Measurements from ENCODE around the gene NCL.

The NCL gene, protein sequence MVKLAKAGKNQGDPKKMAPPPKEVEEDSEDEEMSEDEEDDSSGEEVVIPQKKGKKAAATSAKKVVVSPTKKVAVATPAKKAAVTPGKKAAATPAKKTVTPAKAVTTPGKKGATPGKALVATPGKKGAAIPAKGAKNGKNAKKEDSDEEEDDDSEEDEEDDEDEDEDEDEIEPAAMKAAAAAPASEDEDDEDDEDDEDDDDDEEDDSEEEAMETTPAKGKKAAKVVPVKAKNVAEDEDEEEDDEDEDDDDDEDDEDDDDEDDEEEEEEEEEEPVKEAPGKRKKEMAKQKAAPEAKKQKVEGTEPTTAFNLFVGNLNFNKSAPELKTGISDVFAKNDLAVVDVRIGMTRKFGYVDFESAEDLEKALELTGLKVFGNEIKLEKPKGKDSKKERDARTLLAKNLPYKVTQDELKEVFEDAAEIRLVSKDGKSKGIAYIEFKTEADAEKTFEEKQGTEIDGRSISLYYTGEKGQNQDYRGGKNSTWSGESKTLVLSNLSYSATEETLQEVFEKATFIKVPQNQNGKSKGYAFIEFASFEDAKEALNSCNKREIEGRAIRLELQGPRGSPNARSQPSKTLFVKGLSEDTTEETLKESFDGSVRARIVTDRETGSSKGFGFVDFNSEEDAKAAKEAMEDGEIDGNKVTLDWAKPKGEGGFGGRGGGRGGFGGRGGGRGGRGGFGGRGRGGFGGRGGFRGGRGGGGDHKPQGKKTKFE

DNA sequence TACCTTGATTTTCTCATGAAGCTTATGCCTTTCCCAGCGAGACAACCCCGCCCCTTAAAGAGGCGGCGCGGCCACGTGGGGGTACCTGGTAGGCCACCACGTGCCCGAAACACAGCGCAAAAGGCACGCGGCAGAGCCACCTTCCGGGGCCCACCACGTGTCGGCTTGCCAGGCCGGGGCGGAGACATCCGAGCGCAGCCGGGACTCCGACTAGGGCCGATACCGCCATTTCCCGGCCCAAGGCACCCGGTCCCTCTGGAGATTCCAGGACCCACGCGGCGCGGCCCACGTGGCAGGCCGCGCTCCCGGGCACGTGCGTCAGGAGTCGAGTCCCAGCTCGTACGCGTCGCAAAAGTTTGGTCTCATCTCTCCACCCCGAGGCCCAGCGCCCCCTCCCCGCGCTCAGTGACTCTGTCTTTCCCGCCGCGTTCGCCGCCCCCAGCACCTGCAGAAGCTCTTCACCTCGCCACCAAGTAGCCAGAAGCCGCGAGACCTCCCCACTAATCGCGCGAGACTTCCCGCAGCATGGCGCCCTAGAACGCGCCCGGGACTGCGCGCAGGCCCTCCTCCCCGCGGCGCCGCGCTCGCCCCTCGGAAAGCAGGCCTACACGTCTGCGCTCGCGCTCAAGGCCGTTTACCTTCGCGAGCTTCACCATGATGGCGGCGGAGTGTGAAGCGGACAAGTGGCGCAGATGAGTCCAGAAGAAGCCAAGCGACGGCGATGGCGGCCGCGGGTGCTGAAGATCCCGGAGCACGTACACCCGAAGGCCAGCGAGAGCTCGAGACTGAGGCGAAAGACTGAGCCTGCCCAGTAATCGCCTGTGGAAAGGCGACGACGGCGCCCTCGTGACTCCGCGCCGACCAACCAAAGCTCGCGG, at the start of gene NCL:
Gene NCL, minus strand, starts transcription at position 787 of the 878 bp plus-strand sequence. Its CDS starts 131 bp downstream, at position 656.
- DNase-seq, result peak; percentile 96

DNA sequence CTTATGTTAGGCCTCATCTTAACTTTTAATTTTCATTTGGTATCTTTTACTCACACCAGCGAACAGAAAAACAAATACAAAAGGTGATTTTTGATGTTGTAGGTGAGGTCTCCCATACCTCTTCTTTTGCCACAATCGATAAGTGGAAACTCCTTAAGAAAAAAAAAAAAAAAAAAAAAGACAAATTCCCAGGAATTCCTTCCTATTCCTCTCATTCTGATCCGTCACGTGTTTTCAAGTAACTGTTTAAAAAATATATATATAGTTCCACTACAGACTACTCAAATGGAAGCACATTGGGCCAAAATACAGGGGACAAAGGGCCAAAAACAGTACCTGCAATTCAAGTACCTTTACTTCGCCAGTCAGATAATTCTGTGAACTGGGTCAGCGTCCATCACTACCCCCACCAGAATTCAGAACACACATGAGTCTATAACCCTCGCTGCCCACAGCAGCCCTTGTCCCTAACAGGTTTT, 49.5 kb upstream of the NCL start:
- DNase-seq, result no peak

DNA sequence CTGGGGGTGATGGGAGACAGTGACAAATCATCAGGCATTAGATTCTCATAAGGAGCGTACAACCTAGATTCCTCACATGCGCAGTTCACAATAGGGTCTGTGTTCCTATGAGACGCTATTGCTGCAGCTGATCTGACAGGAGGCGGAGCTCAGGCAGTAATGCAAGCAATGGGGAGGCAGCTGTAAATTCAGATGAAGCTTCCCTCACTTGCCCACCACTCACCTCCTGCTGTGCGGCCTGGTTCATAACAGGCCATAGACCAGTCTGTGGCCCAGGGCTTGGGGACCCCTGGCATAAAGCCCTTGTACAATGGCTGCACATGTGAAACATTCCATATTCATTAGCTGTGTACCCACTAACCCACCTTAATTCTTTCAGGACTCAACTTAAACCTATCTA, 47.9 kb upstream of the NCL start:
- DNase-seq, result no peak

DNA sequence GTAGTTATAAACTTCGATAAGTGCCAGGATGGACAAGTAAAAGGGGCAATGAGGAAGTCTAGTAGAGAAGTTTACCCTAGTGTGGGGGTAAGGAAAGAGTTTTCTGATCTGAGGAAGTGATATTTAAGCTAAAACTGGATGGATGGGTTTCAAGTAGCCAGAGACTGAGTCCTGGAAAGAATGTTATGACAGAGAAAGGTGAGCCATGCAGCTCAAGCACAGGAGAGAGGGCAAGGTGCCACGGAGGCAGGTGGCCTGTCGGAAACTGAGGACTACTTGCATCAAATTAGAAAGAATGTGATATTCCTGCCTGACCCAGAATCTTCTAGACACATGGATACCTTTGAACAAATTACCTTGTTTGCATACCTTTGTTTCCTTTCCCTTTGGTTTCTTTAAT, 39.5 kb upstream of the NCL start:
- no peak for DNase-seq

DNA sequence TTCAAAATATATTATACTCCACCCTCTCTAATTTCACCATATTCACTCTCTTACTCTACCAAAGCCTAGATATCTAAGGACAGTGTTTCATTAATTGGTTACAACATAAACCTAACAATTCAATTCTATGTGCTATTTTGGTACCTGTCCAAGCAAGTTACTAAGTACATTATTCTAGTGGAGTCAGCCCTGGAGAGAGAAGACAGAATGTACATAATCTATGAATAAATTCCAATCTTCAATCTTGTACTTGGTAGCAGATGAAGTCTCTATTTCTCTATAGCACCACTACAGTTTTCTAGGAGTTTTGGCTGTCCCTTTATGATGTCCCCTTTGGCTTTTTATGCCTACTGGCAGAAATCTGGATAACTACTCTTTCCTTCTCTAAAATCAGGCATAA, 38.3 kb upstream of the NCL start:
- DNase-seq, result no peak

DNA sequence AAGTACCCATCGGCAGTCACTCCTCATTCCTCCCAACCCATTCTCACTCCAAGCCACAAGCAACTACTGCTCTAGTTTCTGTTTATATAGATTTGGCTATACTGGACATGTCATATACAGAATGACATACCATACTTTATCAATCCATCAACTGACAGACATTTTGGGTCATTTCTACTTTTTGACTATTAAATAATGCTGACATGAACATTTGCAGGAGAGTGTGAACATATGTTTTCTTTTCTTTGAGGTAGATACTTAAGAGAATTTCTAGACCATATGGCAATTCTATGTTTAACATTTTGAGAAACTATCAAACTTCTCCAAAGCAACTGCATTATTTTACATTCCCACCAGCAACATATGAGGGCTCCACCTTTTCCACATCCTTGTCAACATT, 33.4 kb upstream of the NCL start:
- DNase-seq, result no peak

DNA sequence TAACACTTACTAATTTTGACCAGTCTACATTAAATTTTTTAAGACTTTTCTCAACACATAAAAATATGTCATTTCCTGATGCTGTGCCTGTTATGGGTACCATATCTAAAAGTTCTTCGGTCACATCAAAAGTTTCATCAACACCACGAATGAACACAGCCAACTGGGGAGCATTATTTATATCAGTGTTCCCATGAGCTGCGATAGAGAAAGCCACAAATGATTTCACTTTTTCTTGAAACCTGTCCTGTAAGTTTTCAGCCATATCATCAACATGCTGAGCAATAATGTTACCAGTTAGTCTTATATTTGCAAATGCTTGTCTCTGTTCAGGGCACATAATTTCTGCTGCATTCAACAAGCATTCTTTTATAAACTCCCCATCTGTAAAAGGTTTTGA, 30.4 kb upstream of the NCL start:
- DNase-seq, result no peak

DNA sequence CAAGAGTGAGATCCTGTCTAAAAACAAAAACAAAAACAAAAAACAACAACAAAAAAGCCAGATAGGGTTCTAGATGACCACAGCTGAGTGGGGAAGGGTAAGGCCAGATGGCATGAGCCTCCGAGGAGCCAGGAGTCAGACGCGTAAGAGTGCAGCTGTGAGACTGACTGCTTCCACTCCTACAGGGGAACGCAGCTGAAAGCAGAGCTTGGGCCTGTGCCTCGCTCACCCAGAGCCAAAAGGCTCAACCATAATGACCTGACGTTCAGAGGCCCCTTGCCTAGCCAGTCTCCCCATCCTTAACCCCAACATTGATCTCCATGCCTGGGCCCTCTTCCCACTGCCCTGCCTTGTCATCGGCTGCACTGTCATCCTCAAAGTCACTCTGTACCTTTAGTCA, 26.5 kb upstream of the NCL start:
- DNase-seq, result no peak

DNA sequence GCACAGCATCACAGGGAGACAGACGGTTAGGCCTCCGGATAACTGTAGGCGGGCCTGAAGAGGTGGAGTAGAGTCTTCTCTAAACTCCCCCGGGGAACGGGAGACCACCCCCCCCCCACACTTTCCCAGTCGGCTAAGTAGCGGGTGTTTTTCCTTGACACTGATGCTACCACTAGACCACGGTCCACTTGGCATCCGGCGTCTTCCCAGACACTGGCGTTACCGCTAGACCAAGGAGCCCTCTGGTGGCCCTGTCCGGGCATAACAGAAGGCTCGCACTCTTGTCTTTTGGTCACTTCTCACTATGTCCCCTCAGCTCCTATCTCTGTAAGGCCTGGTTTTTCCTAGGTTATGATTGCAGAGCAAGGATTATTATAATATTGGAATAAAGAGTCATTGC, 25.7 kb upstream of the NCL start:
- DNase-seq, result no peak

DNA sequence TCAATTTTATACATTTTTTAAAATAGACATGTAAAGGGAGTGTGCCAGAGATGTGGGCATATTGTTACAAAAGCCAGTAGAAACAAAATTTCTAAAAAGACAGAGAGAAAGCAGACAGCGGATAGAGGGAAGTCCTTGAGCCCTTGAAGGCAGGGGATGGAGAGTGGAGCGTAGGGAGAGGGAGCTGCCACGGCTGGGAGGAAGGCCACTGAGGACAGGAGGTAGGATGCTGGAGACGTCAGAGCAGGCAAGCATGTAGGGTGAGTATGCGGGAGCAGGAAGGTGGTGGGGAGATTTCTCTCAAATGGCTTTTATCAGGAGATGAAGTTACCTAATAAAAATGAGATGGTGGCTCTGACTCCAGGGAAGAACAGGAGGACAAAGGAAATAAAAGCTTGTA, 24.0 kb upstream of the NCL start:
- no peak for DNase-seq

DNA sequence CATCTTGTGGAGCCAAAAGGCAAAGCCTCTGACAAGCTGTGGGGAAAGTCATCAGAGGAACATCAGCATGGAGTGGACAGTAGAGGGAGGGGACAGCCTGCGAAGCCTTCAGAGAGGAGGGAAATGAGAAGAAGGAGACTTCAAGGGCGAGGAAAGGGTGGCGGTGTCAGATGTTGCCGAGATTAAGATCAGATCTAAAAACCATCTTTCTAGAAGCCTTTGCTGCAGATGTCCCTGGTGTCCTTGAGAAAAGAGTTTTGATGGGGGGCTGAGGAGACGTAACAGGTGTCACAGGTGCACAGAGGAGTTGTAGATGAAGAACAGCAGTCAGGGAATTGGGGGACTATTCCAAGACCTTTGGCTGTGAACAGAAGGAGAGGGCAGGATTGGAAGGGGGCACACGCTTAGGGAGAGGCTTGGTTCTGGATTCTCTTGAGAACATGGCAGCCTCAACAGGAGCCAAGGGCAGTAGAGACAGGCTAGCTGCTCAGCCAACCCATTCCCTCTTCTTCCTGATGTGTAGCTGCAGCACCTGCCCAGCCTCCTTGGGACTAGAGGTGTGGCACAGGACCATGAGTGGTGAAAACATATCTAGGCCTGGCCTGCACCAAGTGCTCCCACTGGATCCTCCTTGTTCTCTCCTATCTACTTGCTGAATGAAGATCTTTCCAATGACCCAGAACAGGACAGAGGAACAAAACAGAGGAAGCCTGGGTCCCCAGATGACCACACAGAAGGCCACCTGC, 22.7 kb upstream of the NCL start:
- no peak for DNase-seq

DNA sequence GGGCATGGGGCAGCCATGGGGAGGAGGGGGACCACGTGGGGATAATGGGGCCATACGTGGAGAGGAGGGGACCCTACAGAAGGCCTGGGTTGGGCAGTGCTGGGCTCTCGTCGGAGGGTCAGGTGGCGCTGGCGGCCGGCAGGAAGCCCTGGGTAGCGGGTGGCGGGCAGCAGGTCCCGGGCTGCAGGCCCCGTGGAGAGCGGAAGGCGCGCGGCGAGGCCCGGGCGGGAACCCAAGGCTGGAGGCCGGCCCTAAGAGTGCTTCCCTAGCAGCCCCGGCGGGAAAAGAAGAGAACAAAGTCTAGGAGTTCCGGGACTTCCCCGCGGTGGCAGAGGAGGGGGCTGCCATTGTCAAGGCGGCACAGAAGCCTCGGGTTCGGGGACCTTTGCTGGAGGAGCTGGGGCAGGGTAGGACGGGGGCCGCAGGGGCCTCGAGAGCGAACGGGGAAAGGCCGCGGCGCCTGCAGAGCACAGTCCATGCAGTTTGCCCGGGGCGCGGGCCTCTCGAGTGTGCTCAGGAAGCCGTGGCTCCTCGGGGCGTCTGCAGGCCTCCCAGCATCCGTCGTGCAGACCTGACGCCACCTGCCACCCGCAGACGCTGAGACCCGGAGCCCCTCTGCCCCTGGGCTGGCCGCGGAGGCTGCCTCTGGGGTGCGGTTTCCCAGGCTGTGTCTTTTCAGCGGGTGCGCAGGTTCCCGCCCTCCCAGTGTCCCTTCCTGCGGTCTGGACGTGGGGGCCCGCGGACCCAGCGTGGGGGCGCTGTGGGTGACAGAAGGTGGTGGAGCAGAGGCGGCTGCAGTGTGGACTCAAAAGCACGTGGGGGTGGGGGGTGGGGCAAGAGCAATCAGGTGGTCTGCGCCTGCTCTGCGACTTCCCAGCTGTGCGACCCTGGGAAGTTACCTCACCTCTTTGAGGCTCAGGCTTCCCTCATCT, 19.4 kb upstream of the NCL start:
- peak; percentile 39 for DNase-seq

DNA sequence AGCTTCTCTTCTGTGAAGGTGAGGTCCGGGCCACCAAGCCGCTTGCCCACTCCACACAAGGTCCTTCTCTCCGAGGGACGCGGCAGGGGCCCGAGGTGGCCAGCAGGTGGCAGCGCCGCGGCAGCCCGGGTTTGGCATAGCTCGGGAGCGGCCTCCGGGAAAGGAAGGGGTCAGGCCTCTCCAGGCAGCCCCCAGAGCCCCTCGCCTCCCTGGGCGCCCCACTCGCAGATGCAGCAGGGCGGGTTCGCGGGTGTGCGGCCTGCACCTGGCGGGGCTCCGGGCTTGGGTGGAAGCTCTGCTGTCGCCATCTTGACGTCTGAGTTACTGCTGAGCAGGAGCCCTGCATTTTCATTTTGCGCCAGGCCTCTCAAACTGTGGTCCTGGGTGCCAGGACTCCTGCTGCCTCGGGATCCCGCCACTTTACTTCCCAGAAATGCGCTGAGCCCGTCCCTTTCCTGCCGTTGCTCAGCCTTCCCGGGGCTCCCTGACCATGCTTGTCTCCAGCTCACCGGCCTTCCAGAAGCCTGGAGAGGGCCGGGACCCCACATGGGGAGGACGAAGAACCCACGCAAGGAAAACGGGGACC, 18.6 kb upstream of the NCL start:
- DNase-seq, result peak; percentile 80

DNA sequence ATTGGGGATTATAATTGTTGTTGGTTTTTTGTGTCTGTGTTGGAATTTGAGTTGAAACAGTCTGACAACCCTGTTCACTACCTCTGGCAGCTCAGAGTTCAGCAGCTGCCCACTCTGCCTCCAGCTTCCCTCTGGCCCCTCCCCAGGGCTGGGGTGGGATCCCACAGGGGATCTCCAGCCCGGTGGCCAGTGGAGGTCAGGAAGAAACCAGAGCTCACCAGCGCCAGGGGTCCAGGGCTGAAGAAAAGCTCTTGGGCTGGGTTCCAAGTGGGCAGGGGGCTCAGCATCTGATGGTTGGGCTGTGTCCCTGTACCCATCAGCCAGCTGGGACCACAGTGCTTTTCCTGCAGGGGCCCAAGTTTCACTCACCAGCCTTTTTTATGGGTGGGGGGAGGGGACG, 16.5 kb upstream of the NCL start:
- no peak for DNase-seq

DNA sequence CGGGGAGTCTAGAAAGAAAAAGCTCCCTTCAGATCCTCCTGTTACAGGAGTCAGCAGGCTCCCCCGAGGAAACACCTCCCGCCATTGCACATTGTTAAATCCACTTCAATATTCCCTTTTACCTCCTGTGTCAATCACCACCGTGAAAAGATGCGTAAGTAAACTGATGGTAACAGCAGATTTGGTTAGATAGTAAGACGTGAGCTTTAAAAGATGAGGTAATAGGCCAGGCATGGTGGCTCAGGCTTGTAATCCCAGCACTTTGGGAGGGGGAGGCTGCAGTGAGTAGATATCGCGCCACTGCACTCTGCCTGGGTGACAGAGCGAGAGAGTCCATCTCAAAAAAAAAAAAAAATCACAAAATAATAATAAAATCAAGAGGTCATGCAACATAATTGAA, 15.2 kb upstream of the NCL start:
- no peak for DNase-seq

DNA sequence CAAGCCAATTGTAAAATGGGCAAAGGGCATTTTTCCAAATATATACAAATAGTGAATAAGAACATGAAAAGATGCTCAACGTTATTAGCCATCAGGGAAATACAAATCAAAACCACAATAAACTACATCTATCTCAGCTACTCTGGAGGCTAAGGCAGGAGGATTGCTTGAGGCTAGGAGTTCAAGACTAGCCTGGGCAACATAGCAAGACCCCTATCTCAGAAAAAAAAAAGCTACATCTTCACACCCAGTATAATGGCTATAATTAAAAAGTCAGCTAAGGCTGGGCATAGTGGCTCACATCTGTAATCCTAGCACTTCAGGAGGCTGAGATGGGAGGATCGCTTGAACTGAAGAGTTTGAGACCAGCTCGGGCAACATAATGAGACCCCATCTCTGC, 12.6 kb upstream of the NCL start:
- DNase-seq, result no peak

DNA sequence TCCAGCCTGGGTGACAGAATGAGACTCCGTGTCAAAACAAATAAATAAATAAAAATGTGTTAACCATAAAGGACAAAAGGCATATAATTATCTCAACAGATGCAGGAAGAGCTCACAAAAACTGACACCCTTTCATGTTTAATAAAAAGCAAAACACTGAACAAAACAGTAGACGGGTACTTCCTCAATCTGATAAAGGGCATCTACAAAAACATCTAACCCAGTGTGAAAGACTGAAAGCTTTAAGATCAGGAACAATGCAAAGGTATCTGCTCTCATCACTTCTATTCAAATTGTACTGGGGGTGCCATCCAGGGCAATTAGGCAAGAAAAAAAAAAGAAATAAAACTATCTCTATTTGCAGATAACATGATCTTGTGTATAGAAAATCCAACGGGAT, 11.7 kb upstream of the NCL start:
- DNase-seq, result no peak

DNA sequence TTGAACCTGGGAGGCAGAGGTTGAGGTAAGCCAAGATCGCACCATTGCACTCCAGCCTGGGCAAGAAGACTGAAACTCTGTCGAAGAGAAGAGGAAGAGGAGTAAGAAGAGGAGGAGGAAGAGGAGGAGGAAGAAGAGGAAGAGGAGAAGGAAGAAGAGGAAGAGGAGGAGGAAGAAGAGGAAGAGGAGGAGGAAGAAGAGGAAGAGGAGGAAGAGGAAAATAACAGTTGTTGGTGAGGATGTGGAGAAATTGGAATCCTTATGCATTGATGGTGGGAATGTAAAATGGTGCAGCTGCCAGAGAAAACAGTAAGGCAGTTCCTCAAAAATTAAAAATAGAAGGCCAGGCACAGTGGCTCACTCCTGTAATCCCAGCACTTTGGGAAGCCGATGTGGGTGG, 8.5 kb upstream of the NCL start:
- DNase-seq, result no peak

DNA sequence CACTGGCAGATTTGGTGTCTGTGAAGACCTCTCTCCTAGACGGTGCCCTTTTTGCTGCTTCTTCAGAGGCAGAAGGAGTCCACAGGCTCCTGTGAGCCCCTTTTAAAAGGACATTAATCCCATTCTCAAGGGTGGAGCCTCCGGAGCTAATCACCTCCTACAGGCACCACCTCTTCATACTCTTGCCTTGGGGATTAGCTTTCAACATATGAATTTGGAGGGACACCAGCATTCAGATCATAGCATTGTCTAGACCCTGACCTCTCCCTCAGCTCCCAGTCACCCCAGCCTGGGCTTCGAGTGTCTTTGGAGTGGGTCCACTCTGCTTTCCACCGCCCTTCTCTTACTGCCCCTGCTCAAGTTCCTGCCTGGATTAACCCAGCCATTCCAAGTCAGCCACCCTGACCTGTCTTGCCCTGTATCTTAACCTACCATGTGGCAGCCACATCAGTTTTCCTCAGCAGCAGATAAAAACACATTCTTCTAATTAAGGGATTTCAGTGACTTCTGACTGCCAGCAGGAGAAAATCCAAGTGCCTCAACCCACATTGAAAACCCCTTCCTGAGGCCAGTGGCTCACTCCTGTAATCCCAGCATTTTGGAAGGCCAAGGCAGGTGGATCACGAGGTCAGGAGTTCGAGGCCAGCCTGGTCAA, 6.1 kb upstream of the NCL start:
- no peak for DNase-seq

DNA sequence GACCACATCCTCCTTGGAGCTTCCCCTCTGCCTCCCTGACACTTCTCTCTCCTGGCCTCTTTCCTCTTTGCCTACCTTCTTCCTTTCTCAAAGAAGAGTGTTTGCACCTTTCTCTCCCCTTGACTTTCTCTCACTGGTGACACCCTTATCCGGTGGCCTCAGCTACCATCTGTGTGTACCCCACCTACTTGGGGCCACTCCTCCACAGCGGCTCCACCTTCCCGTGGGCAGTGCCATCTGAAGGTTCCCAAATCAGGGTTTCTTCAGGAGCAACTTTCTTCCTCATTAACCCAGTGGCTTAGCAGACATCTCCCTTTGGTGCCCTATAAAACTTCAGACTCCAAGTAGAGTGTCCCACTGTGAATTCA, 5.3 kb upstream of the NCL start:
- peak; percentile 78 for DNase-seq
